GM21423 (cell line): Measurements from ENCODE around the gene RAB3A.

Source experiments
- ATAC-seq: cut with Tn5 transposase; IDR thresholded peaks from one replicate; pipeline ENCODE4 v1.9.1; 2021; ENCODE audit warnings: mild to moderate bottlenecking, moderate library complexity; ENCODE audit not compliant: unreplicated experiment

The RAB3A gene

DNA sequence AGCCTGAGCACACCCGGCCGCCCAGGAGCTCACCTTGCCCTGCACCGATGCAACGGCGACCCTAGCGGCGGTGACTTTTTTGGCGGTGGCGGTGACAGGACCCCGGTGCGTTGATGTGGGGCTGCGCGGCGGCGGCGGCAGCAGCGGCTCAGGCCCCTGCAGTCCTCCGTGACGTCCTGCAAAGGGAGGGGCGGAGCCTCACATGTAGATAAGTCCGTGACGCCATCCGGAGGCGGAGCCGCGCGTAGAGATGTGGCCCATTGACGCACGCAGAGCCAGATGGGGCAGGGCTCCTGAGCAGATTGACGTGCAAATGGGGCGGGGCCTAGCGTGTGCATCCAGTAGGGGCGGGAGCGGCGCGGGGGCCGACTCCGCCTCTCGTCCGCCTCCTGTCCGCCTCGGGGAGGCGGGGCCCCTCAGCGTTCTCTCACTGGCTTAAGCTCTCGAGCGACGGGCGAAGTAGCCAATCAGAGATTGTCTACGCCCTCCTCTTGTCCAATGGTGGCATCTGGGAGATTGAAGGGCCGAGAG is at the start of gene RAB3A:
Gene RAB3A (minus strand): TSS at position 180 of the 531 bp plus-strand sequence. CDS start 1,302 bp downstream, outside the sequence.
- peak; percentile 86 for ATAC-seq

DNA sequence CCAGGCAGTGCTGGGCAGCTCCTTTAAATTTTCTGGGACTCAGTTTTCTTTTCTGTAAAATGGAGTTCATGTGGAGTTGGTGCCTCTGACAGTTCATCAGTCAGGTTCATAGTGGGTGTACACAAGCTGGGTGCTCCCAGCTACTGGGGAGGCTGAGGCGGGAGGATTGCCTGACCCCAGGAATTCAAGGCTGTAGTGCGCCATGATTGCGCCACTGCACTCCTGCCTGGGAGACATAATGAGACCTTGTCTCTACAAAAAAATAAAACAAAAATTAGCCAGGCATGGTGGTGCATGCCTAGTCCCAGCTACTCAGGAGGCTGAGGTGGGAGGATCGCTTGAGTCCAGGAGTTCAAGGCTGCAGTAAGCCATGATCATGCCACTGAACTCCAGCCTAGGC is 49.3 kb upstream of the RAB3A start:
- ATAC-seq = no peak

GRCh38 chr19:18252370-18252717 is 48.5 kb upstream of the RAB3A start:
- ATAC-seq = no peak

DNA sequence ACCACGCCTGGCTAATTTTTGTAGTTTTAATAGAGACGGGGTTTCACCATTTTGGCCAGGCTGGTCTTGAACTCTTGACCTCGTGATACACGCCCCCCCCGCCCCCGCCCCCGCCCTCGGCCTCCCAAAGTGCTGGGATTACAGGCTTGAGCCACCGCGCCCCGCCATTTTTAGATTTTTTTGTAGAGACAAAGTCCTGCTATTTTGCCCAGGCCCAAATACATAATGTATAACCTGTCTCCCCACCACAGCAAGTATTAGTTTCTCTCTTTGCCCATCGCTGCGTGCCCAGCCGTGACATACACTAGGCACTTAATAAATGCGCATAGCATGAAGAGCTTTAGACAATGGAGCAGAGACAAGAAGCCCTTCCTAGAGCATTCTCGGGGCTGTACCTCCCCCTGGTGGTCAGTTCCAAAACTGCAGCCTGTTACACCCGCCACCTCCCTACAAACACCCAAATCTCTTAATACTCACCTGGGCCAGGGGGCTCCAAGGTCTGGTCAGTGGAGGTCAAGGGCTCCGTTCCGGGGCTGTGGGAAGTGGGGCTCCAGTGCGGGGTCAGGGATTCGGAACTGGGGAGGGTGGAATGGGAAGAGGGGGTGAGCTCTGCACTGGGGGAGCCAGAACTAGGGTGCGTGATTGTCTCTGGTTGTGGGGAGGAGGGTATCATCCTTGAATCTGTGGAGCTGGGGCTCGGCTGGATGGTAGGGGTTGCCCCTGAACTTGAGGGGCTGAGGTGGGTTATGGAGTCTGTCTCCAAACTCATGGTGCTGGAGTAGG is 47.9 kb upstream of the RAB3A start:
- ATAC-seq = no peak

DNA sequence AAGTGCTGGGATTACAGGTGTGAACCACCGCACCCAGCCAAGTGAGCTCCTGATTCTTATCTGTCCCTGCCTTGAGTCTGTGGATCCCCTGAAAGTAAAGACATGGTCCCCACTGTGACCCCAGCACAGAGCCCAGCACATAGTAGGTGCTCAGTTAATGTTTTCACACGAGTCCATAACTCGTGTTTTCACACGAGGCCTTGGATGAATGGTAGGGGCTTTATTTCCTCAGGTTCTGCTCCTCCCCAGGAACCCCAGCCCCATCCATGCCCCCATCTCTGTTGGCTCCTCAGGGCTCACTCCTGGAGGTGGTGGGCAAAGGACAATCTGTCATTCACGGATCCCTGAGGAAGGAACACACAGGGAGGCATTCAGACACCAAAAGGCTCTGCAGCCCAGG is 46.0 kb upstream of the RAB3A start:
- no peak for ATAC-seq

GRCh38 chr19:18245297-18245696 is 41.5 kb upstream of the RAB3A start:
- ATAC-seq = no peak

GRCh38 chr19:18239303-18239702 is 35.5 kb upstream of the RAB3A start:
- ATAC-seq = no peak

GRCh38 chr19:18234194-18234593 is 30.4 kb upstream of the RAB3A start:
- no peak for ATAC-seq

DNA sequence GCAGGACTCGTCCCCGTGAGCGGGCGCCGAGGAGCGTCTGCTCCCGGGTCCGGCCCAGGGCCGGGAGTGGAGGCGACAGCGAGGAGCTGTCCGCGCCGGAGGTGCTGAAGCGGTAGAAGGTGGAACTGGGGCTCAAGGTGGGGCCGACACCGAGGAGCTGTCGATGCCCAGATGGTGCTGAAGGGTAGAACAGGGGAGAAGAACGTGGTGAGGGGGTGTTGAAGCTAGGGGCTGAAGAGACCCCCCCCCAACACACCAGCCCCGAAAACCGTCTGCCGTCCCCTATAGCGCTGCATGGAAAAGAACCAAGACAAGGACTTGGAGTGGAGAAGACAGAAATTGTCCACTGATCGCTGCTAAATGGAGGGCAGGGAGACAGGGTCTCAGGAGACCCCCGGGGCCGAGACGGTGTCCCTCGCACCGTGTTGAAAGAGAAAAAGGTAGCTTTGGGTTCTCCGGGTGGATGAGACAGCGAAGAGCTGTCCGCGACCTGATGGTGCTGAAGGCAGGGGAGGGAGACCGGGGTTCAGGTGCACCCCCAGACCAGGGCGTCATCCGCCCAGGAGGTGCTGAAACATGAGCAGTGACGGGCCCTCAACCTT is 29.5 kb upstream of the RAB3A start:
- ATAC-seq = no peak

- ATAC-seq = no peak
These were observed 28.8 kb upstream of the RAB3A start for GRCh38 chr19:18232540-18233223.

- ATAC-seq = no peak
These were observed 27.9 kb upstream of the RAB3A start for GRCh38 chr19:18231775-18232174.

DNA sequence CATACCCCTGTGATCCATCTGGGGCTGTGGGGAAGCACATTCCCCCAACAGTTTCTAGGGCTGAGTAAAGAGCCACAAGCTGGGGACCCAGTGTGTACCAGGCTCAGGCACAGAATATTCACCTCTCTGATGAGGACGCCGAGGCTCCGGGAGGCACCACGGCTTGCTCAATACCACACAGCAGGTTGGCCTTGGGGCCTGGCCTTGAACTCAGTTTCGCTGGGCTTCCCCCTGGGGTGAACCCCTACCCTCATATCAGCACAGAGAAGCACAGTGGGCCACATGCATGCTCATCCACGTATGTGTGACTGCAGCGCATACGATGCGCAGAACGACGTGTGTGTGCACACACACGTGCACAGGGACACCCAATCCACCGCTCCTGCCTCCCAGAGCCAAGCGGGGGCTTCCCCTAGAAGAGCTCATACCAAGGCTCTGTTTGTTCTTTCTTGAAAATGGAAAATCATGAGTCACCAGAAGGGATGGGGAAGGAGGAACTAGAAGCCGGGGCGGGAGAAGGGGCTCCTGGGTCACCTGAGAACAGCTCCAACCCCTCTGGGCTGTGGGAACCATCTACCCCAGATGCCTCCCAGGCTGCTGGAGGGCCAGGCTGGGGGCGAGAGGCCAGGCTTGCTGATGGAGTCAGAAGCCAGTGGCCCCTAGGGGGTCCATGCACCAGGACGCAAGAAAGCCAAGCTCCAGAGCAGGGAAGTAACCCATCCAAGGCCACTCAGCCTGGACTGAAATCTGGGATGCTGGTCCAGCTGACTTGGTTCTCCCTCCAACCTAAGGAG is 27.3 kb upstream of the RAB3A start:
- no peak for ATAC-seq

- ATAC-seq = no peak
These were observed 26.1 kb upstream of the RAB3A start for GRCh38 chr19:18229915-18230314.

DNA sequence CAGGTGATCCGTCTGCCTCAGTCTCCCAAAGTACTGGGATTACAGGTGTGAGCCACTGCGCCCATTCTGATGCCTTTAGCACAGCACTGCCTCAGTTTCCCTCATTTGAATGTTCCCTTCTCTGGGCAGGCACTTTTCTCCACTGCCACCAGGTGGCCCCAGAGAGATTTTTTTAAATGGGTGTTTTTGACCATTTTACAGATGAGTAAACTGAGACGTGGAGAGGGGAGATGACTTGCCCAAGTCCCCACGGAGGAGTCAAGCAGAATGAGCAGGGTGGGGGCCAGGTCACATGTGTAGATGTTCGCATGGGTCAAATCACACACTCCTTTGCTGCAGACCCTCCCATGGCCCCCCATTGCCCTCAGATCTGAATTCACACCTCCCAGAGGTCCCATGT is 25.6 kb upstream of the RAB3A start:
- ATAC-seq = no peak

- ATAC-seq = no peak
These were observed 24.0 kb upstream of the RAB3A start for GRCh38 chr19:18227781-18228271.

- no peak for ATAC-seq
These were observed 23.3 kb upstream of the RAB3A start for GRCh38 chr19:18226956-18227780.

- ATAC-seq = no peak
These were observed 22.0 kb upstream of the RAB3A start, which contains the start of gene PDE4C for GRCh38 chr19:18225702-18226468. TSS of gene PDE4C (minus strand) at chr19:18226438. CDS start at chr19:18226415, 23 bp downstream.

DNA sequence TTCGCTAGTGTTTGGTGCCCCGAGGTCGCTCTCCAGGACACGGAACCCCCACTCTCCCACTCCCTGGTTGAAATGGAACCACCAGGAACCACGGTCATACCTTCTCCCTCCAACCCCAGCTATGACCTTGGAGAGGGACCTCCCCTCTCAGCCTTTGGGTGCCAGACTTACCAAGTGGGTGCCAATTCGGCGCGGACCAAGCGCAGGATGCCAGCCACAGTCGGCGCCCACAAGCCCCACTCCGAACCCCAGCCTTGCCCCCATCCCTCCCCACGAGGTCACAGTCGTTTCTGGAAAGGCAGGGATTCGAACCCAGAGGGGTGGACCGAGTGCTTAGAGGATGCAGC is 21.5 kb upstream of the RAB3A start:
- no peak for ATAC-seq
